GM18861 (cell line): ENCODE data around the gene SCYL2.
"Not testable (repeated sequence)": the region's sequence is repeated elsewhere in the genome, so short reads cannot be mapped to it uniquely, and the experiment has no call there.

ENCODE experiments used
- ATAC-seq: cut with Tn5 transposase; IDR thresholded peaks from one replicate; pipeline ENCODE4 v1.9.1; 2021; ENCODE audit not compliant: unreplicated experiment

Gene SCYL2, protein sequence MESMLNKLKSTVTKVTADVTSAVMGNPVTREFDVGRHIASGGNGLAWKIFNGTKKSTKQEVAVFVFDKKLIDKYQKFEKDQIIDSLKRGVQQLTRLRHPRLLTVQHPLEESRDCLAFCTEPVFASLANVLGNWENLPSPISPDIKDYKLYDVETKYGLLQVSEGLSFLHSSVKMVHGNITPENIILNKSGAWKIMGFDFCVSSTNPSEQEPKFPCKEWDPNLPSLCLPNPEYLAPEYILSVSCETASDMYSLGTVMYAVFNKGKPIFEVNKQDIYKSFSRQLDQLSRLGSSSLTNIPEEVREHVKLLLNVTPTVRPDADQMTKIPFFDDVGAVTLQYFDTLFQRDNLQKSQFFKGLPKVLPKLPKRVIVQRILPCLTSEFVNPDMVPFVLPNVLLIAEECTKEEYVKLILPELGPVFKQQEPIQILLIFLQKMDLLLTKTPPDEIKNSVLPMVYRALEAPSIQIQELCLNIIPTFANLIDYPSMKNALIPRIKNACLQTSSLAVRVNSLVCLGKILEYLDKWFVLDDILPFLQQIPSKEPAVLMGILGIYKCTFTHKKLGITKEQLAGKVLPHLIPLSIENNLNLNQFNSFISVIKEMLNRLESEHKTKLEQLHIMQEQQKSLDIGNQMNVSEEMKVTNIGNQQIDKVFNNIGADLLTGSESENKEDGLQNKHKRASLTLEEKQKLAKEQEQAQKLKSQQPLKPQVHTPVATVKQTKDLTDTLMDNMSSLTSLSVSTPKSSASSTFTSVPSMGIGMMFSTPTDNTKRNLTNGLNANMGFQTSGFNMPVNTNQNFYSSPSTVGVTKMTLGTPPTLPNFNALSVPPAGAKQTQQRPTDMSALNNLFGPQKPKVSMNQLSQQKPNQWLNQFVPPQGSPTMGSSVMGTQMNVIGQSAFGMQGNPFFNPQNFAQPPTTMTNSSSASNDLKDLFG

DNA sequence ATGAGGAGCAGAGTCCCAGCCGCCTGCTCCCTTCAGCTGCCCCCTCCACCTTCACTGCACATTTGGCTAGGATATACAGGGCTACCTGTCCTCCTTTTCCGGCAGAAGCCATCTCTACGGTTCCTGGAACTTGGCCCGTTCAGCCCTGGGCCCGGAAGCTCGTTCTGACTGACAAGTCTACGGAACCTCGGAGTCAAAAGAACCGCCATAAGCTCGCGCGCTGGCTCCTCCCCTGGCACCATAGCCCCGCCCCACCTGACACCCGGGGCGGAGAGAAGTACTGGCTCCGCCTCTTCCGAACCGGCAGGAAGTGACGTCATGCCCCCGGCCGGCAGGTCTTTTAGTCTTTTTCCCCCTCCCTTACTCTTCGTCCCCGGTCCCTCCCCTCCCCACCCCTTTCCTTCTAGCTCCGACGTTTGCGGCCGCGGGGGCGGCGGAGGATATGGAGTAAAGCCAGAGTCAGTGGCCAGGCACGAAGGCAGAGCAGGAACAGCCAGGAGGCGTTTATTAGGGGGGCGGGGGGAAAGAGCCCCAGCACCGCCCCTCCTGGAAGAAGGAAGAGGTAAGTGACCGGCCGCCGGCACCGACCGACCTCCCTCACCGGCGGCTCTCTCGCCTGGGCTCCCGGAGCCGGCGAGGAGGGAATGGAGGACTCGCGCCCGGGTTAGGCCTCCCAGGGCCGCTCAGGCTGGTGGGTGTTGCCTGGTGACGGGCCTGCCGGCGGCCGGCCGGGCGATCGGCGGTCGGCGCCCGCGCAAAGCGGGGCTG lies at the start of gene SCYL2, which contains the start of gene DEPDC4:
Gene SCYL2 (plus strand): TSS at position 343 of the 768 bp plus-strand sequence. CDS start 15,794 bp downstream, outside the sequence.
Gene DEPDC4 (minus strand): TSS at position 245 of the 768 bp plus-strand sequence. CDS start 3 bp downstream, at position 242.
- ATAC-seq: peak; percentile 76

DNA sequence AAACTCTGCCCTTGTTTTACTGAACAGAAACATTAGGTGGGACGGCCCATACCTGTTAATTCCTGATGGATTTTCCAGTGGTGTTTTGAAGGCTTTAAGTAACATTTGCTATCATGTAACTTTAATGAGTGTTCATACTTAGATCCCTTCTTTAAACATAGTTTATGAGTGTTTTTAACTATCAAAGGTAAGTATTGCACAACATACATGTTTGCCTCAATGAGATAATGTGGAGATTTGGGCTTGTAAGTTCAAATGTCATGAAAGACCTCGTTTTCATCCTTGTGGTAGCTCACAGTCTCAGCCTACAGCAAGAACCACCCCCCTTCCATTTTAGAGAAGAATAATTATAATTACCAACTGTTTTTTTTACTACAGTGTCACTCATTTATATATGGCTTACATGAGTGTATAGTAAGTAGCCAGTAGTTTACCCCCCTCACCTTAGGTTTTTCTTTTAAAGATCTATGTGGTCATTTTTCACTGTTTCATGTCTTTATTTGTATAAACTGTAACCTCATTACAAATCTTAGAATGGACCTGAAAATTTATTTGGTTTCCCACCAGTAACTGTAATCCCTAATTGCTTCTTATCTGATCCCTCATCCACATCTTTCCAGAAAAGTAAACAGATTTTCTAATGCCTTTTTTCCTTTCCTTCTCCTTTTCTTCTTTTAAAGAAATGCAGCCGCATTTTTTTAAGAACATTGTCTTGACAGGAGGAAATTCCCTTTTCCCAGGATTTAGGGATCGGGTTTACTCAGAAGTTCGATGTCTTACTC lies 47.5 kb upstream of the SCYL2 start:
- ATAC-seq: no peak

DNA sequence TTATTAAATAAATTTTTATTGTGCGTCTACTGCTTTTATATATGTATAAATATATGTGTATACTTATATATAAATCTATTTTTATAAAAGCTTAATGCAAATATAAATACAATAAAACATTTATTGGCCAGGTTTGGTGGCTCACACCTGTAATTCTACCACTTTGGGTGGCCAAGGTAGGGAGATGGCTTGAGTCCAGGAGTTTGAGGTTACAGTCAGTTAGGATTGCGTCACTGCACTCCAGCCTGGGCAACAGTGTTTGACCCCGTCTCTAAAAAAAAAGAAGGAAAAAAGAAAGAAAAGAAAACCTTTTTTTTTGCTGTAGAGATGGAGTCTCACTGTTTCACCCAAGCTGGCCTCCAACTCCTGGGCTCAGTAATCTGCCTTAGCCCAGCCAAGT lies 45.5 kb upstream of the SCYL2 start:
- no peak for ATAC-seq

GRCh38 chr12:100222173-100222572 lies 44.8 kb upstream of the SCYL2 start:
- ATAC-seq: not testable (repeated sequence)

DNA sequence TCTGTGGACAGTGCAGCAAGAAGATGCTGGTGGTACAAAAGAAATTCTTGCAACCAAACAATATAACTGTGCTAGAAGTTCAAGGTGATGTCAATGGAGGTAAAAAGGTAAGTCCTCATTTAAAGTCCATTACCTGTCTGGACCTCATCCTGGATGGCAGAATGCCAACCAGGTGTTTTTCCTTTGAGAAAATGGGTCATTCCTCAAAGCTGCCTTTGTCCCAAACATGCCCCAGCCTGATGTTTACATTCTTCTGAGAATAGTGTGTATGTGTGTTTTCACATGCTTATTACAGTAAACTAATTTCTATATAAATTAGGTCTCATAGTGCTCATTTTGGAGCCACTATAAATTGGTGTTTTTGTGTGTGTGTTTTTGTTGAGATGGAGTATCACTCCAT lies 41.5 kb upstream of the SCYL2 start:
- ATAC-seq: no peak

GRCh38 chr12:100229036-100229635 lies 37.8 kb upstream of the SCYL2 start:
- ATAC-seq: no peak

DNA sequence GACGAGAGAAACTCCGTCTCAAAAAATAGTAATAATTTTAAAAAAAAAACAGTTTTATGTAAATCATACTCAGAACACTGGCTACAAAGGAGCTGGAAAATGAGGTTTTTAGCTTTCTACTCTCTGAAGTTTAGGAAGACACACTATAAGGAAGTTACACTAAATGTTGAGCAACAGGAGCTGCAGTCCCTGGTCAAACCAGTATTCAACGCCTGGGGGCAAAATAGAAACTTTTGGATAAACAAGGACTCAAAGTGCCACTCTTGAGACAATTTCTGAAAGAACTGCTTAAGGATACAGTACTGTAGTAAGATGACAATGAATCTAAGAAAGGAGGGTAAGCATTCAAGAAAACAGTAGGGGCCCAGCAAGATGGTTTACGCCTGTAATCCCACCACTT lies 37.1 kb upstream of the SCYL2 start:
- no peak for ATAC-seq

DNA sequence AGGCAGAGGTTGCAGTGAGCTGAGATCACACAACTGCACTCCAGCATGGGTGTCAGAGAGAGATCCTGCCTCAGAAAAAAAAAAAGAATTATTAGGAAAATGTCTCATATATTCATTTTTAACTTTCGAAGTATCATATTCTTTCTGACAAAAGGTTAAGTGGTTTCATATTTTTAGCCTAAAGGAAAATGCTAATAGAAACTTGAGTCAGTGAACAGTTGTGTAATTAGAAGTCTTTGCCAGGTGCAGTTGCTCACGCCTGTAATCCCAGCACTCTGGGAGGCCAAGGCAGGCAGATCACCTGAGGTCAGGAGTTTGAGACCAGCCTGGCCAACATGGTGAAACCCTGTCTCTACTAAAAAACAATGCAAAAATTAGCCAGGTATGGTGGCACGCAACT lies 35.1 kb upstream of the SCYL2 start:
- ATAC-seq: not testable (repeated sequence)

- no peak for ATAC-seq
Measured at GRCh38 chr12:100234166-100234565, 32.8 kb upstream of the SCYL2 start.

- peak; percentile 70 for ATAC-seq
Measured at GRCh38 chr12:100234591-100235304, 32.2 kb upstream of the SCYL2 start.

DNA sequence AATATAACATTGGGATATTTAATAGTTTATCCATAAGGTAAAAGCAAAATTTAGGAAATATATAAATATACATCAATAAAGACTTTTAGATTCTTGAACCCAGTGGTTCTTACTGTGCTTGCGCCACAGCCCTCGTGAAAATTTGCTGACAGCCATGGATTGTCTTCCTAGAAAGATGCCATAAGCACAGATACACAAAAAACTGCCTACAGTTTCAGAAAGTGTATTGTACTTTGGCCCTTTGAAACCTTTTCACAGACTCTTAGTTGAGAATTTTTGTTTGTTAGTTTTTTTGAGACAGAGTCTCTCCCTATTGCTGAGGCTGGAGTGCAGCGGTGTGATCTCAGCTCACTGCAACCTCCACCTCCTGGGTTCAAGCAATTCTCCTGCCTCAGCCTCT lies 28.2 kb upstream of the SCYL2 start:
- no peak for ATAC-seq

GRCh38 chr12:100239589-100239988 lies 27.4 kb upstream of the SCYL2 start:
- no peak for ATAC-seq

DNA sequence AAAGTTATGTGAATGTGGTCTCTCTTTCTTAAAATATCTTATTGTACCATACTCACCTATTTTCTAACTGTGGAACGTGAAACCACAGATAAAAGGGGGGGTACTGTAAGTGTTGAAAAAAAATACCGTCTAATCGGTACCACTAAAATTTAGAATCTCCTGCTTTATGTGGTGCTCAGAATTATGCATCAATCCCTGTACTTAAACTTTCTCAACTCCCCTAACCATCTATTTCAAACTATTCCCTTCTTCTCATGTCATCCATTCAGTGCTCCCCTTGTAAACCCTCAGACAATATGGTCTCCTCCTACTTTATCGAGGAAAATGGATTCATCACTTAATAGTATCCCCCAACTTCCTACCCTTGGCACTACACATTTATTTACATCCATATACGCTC lies 23.8 kb upstream of the SCYL2 start:
- no peak for ATAC-seq

DNA sequence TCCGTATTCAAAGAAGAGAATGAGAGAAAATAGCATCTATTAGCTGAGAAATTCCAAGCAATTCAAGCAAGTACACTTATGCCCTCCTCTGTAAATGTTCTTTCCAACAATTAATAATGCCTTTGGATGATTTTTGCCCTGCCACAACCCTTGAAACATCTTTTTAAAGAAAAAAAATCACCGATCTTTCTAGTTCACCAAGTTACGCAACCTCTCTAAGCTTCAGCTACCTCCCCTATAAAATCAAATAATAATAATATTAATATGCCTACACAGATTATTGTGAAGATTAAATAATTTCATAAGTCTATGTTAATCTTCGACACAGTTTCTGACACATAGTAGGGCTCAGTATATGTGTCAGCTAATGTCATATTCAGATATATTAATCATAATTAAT lies 19.2 kb upstream of the SCYL2 start:
- no peak for ATAC-seq

DNA sequence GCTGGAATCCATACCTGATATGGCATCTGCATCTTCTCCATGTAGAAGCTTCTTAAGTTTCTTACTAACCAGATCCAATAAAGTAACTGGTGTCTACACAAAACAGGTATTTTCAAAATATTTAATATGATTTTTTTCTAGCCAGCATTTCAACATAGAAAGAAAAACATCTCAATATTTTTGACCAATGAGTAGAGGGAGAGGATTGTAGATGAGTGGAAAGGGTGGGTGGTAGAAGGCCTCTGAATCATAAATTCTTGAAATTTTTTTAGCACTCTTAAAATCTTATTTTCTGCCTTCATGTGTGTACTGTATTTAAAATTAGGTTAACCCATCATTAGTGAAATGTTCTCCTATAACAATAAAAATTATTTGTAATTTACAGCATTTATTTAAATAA lies 18.1 kb upstream of the SCYL2 start:
- no peak for ATAC-seq

- no peak for ATAC-seq
Measured at GRCh38 chr12:100249941-100250340, 17.0 kb upstream of the SCYL2 start.

- no peak for ATAC-seq
Measured at GRCh38 chr12:100251917-100252316, 15.1 kb upstream of the SCYL2 start.

- no peak for ATAC-seq
Measured at GRCh38 chr12:100253437-100253836, 13.5 kb upstream of the SCYL2 start.

DNA sequence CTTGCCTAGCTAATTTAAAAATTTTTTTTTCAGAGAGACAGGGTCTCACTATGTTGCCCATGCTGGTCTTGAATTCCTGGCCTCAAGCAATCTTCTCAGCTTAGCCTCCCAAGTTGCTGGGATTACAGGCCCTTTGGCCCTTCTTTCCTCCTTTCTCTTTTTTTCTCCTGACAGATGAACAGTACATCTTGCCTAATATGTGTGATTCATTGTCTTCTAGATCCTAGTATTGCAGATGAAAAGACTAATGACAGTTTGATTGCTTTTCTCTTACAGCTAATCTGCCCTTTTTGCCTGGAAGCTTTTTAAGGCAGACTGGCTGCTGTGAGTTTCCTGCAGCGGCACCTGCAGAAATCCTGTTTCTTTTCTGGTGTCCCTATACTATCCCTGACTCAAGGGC lies 12.1 kb upstream of the SCYL2 start:
- ATAC-seq: no peak
